DMS153 treated with DMSO at 0.1 percent for 48 hours (cell line): ENCODE measurements around the gene RGS3.

ENCODE experiments used
- DNase-seq: peaks from one replicate; lab custom pipeline; 2025; ENCODE audit not compliant: unreplicated experiment; lab: John Stamatoyannopoulos, UW

The RGS3 gene

DNA sequence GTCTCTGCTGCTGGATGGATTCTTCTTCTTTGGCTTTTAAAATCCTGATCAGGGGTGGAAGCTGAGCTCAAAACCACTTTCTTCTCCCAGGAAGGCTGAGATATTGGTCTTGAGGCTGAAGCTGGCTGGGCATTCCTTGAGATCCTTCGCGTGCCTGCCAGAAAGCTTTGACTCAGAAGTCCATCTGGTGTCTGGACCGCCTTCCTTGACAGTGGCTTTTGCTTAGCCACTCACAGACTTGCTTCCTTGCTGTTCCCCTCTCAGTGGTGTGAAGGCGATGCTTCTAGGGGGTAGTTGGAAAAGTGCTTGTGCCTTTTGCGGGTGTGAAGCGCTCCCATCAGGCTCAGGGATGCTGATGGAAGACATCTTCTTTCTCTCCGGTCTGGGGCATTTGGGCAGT is 45.9 kb downstream of the RGS3 start:
- no peak for DNase-seq

- DNase-seq: no peak
These were observed 47.6 kb downstream of the RGS3 start for GRCh38 chr9:113511047-113511521.

DNA sequence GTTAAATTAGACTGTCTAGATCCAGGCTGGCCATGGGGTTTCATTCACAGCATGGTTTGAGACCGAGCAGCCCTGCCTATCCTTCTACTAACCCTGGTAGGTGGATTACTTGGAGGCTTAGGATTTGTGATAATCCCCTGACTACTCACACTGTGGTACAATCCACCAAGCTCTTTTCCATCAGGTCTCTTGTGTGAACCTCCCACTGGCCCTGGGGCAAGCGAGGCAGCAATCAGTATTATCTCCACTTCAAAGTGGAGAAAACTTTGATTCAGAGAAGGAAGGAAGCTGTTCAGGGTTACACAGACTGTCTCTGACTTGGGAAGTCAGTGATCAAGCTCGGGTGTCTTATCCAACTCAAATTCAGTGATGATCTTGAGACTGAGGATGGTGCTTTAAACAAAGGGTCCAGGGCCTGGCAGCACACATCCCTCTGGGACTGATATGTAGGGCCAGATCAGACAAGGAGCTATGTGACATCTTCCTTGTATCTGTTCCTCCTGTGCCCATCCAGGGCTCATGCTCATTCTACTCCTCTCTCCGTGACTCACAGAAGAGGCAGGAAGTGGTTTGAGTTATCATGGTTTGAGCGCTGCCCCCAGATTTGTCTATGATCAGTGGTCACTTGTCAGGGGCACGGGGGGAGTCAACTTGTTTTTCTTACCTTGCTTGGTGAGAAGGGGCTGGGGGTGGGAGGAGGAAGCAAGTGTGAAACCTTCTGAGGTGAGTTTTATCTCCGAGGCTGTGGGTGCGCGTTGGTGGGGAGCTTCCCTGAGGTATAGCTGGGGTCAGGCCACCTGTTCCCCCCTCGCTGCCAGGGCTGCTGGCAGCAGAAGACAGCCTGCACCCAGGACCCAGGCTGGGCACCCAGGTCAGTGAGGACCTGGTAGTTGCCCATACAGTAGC is 48.6 kb downstream of the RGS3 start:
- no peak for DNase-seq

GRCh38 chr9:113513111-113513510 is 49.6 kb downstream of the RGS3 start:
- DNase-seq: no peak

DNA sequence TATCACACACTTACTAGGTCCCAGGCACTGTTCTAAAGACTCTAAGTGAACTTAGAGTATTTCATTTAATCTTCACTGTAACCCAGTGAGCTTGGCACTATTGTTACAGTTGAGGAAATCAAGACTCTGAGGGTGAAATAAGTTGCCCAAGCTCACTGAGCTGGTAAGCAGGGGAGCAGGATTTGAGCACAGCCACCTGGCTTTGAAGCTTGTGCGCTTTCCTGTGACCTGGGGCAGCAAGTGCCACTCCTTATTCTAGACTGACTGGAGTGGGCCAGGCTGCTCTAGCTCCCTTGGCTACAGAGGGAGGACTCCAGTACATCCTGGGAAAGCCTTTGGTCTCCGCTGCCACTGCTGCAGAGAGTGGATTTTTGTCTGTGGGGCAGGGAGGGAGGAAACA is 50.0 kb downstream of the RGS3 start:
- DNase-seq: no peak

DNA sequence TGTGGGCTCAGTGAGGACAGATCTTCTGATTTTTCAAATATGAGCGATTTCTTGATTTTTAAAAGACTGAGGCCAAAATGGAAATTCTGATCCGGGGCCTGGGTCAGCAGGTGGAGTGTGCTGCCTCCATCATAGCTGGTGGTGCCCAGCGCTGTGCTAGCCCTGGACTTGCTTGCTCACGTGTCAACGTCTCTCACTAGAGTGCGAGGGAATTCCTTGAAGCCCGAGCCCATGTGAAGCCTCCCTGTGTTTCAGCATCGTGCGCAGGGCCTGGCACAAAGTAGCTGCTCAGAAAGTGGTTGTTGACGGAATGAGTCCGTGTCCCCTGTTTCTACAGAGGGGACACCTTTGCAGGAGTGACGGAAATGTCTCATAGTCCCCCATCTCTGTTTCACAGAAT is 50.5 kb downstream of the RGS3 start:
- no peak for DNase-seq

DNA sequence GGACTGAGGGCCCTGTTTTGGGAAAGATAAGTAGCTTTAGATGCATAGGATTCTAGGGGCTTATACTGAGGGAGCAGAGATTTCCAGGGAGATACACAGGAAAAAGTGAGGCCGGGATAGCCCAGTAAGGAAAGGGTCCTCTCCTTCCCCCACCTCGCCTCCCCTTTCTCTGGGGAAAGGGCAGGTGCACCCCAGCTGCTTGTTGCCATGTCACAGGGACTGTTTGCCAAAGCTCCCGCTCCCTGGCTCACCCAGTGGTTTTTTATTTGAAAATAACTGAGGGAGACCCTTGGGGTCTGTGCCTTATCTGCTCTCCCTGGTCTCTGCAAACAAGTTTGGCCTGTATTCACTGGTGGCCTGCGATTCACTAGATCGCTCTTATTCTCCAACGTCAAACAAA is 51.2 kb downstream of the RGS3 start:
- DNase-seq: no peak

DNA sequence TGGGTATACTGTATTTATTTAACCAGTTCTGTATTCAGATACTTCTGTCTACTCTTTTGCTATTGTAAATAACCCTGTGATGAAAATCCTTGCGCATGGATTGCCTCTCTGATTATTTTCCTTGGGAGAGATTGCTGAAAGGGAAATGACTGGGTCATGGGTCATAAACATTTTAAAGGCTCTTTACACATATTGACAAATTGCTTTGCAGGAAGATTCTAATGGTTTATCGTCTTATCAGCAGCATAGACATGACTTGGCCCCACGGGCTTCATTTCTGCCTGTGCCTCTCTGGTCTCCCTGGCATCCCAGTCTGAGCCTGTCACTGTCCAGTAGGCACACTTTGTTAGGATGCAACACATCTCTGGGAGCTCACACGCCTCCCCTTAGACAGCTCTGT is 52.3 kb downstream of the RGS3 start:
- no peak for DNase-seq

GRCh38 chr9:113516840-113517577 is 53.5 kb downstream of the RGS3 start:
- no peak for DNase-seq

GRCh38 chr9:113519426-113520108 is 56.0 kb downstream of the RGS3 start:
- no peak for DNase-seq

GRCh38 chr9:113520109-113520642 is 56.6 kb downstream of the RGS3 start:
- no peak for DNase-seq

DNA sequence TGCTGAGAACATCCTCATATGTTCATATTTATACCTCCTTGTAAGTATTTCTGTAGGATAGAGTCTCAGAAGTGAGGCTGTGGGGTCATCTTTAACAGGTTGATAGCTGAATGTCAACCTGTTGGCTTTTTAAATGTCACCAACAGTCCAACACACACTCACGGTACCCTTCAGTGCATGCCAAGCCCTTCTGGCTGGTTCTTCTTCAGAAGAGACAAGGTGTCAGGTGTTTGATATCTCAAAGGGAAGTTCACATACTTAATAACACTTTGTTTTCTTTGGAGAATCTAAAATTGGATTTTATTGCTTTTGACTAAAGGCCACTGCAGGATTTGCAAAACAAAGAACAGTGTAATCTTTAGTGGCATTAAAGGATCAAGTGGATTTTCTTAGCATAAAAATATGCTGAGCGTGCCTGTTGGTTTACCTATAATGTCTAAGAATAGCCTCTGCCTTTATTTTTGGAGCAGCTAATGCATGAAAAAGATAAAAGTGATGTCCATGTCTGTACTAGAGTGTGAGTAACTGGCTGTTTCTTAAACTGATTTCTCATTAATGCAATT is 58.2 kb downstream of the RGS3 start:
- DNase-seq: no peak

DNA sequence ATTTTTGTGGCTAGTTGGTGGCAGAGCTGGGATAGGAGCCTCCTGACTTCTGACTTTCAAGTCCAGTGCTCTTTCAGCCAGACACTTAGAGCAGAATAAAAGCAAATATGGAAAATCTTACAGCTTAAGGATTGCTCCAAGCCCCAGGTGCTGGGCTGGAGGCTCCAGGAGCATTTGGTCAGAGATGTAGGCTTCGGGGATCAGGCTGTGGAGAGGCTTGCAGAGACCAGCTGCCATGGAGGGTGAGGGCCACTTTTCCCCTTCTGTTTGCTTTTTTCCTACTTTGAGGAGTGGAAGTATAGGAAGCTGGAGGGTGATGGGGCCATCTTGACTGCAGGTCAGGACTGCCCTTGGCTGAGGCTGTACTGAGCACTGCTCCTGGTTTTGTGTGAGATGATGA is 58.9 kb downstream of the RGS3 start:
- DNase-seq: no peak

GRCh38 chr9:113522858-113523257 is 59.3 kb downstream of the RGS3 start:
- no peak for DNase-seq

DNA sequence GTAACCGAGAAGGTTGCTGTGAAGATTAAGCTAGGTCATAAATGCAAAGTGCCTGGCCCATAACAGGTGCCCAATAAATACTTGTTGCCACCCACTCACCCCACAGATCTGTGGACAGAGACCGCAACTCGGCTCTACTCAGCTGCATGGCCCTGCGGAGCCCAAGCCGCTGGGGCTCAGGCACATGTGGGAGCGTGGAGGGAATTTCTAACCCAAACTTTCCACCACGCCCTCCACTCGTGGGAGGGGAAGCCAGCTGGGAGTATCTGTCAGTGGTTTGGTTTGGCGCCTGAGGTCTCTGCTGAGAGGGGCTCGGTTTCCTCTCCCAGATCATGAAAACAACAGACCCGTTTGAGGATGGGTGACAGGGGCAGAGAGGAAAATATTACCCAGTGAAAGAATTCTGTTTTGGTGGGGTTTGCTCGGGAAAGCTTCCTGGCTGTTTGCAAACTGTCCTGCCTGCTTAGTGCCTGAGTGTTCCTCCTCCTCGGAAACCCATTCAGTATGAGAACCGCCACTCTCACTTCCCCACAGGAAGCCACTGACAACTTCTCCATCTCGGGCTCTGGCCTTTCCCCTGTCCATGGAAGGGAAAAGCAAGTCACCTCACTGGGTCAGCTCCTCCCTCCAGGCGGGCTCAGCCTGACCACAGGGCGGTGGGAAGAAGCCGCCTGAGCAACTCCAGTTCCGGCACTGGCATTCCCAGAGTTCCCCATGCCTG is 60.1 kb downstream of the RGS3 start:
- no peak for DNase-seq

DNA sequence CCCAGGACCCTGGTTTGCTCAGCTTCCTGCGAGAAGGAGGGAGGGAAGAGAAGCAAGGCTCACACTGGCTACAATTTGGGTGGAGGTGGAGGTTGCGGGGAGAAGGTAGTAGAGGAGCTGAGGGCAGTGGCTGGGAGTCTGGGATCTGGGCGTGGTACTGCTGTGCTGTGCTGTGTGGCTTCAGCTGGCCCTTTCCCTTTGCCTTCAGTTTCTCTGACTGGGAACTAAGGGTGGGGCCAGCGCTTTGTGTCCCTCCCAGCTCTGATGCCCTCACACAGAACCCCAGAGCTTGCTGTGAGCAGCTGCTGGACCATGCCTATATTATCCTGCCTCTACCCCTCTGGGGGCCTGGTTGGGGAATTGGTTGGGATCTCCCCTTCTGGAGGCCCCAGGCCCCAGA is 60.9 kb downstream of the RGS3 start:
- no peak for DNase-seq

- DNase-seq: no peak
These were observed 61.7 kb downstream of the RGS3 start for GRCh38 chr9:113525205-113525604.

DNA sequence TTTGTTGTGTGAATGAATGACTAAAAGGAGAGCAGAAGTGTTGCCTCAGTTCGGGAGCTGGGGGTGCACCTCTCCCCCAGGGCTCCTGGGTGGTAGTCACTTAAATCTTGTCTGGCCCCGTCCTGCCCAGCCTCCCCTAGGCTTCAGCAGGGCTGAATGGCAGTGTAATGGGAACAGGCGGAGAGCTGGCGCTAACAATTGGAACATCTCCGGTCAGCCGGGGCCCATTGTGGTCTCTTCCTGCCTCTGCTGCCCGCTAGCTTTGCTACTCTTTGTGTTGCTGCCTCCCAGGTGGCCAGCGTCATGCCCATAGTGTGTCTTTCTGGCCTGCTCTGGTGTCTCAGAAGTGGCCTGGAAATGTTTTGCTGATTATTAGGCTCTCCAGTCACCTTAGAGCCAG is 62.3 kb downstream of the RGS3 start:
- no peak for DNase-seq

DNA sequence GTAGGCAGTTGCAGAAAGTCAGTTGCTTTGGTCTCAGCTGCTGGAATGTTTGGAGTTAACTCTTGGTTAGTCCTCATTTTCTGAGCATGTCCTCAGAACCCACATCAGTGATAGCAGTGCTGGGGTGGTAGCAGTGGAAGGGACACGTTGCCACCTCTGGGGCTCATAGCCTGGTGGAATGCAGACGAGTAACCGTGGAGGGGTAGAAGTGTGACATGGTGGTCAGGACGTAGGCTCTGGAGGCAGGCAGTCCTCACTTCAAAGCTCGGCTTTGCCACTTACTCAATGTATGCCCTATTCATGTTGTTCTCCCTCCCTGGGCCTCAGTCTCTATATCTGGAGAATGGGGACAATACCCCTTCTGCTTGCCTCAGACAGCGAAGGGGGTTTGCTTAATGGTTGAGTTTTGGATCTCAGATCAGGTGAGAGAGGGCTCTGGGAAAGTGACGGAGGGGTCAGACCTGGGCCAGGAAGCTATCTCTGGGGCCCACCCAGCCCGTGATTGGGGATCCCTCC is 62.8 kb downstream of the RGS3 start:
- no peak for DNase-seq

- DNase-seq: no peak
These were observed 63.3 kb downstream of the RGS3 start for GRCh38 chr9:113526841-113527240.
